Immature natural killer cell (primary cell): ENCODE data around the gene HEATR3. TPM values are rescaled to one million over a fixed set of nuclear protein-coding genes. Genes with fewer than 3 reads are reported as not detected.

Experiments
- DNase-seq, 3 donors: peaks; one replicate each; pipeline ENCODE4 v3.0.0; 2022; ENCODE audit warnings: mixed read lengths in 1 of 3
- H3K27ac Mint-ChIP-seq, 6 donors: one replicate each; pipeline ENCODE4 v1.8.0; 2020; ENCODE audit warnings: mixed read lengths in 6 of 6, mild to moderate bottlenecking in 5 of 6, inconsistent platforms in 4 of 6, moderate library complexity in 3 of 6
- H3K27me3 Mint-ChIP-seq, 3 donors: one replicate each; pipeline ENCODE4 v1.8.0; 2020 to 2021; ENCODE audit warnings: low read depth in 3 of 3, mild to moderate bottlenecking in 3 of 3, mixed read lengths in 3 of 3, moderate library complexity in 3 of 3, inconsistent platforms in 1 of 3
- H3K36me3 Mint-ChIP-seq, 3 donors: one replicate each; pipeline ENCODE4 v1.8.0; 2020; ENCODE audit warnings: mixed read lengths in 3 of 3, inconsistent platforms in 2 of 3, mild to moderate bottlenecking in 2 of 3
- H3K4me1 Mint-ChIP-seq, 2 donors: one replicate each; pipeline ENCODE4 v1.8.0; 2020; ENCODE audit warnings: inconsistent platforms in 2 of 2, mild to moderate bottlenecking in 2 of 2, mixed read lengths in 2 of 2, moderate library complexity in 1 of 2
- H3K4me3 Mint-ChIP-seq, 5 donors: one replicate each; pipeline ENCODE4 v1.8.0; 2020; ENCODE audit warnings: mild to moderate bottlenecking in 5 of 5, mixed read lengths in 5 of 5, inconsistent platforms in 3 of 5, moderate library complexity in 3 of 5
- H3K9me3 Mint-ChIP-seq, 6 donors: one replicate each; pipeline ENCODE4 v1.8.0; 2020; ENCODE audit warnings: mild to moderate bottlenecking in 6 of 6, mixed read lengths in 6 of 6, inconsistent platforms in 4 of 6, moderate library complexity in 3 of 6
- polyA plus RNA-seq, 3 donors: library from polyadenylated mRNA; unstranded; fragments of 300-500 nt; fragmentation: Illumina TruSeq; gene quantifications; one replicate each; pipeline ENCODE4 v1.2.3, GENCODE V29; 2021

HEATR3 gene
- polyA plus RNA-seq, 3 donors from 2014 or later, result 3.2 to 8.5 (median 3.8) TPM

GRCh38 chr16:50038756-50039529 is 26.8 kb upstream of the HEATR3 start:
- Mint-ChIP-seq H3K4me1 (peaks cover 16 to 20% of the 10 kb centered on the region in 2 donors), H3K27ac (peak overlapping the region; percentile 66 to 86 (median 72)), H3K27me3 (peaks cover 2 to 6% (median 3%) of the 10 kb centered on the region in 3 donors), H3K9me3 (no peaks in the 10 kb centered on the region), H3K4me3 (peak overlapping the region in 2 of 5 donors; percentile 24 to 40), H3K36me3 (peaks cover 4 to 17% (median 7%) of the 10 kb centered on the region in 3 donors)
- DNase-seq, result no peak

- no peaks in the 10 kb centered on the region for H3K9me3 Mint-ChIP-seq
- H3K27me3 Mint-ChIP-seq, result peaks cover 2 to 6% (median 3%) of the 10 kb centered on the region in 3 donors
- no peak for DNase-seq
- peak overlapping the region in 1 of 6 donors; percentile 14 for H3K27ac Mint-ChIP-seq
- no peak overlapping the region for H3K4me3 Mint-ChIP-seq
- H3K36me3 Mint-ChIP-seq, result peaks cover 0 to 13% (median 3%) of the 10 kb centered on the region in 3 donors
- peaks cover 16 to 20% of the 10 kb centered on the region in 2 donors for H3K4me1 Mint-ChIP-seq
These were observed 25.8 kb upstream of the HEATR3 start for GRCh38 chr16:50040018-50040417.

- Mint-ChIP-seq H3K36me3 (peaks cover 0 to 13% (median 3%) of the 10 kb centered on the region in 3 donors), H3K27me3 (peaks cover 3 to 9% (median 4%) of the 10 kb centered on the region in 3 donors), H3K4me3 (no peak overlapping the region), H3K27ac (no peak overlapping the region), H3K4me1 (peaks cover 16 to 20% of the 10 kb centered on the region in 2 donors), H3K9me3 (no peaks in the 10 kb centered on the region)
- no peak for DNase-seq
These were observed 25.1 kb upstream of the HEATR3 start for GRCh38 chr16:50040710-50041109.

- peaks cover 6 to 10% (median 6%) of the 10 kb centered on the region in 3 donors for H3K27me3 Mint-ChIP-seq
- peaks cover 0 to 3% (median under 1%) of the 10 kb centered on the region in 3 donors for H3K36me3 Mint-ChIP-seq
- no peak overlapping the region for H3K27ac Mint-ChIP-seq
- H3K9me3 Mint-ChIP-seq, result no peaks in the 10 kb centered on the region
- no peak overlapping the region for H3K4me3 Mint-ChIP-seq
- peaks cover 9 to 10% of the 10 kb centered on the region in 2 donors for H3K4me1 Mint-ChIP-seq
- DNase-seq, result no peak
These were observed 22.4 kb upstream of the HEATR3 start for GRCh38 chr16:50043358-50043757.

- H3K9me3 Mint-ChIP-seq, result no peaks in the 10 kb centered on the region
- H3K36me3 Mint-ChIP-seq, result no peaks in the 10 kb centered on the region
- no peak for DNase-seq
- no peaks in the 10 kb centered on the region for H3K4me1 Mint-ChIP-seq
- H3K4me3 Mint-ChIP-seq, result no peak overlapping the region
- H3K27ac Mint-ChIP-seq, result no peak overlapping the region
- H3K27me3 Mint-ChIP-seq, result peaks cover 6 to 10% (median 6%) of the 10 kb centered on the region in 3 donors
These were observed 20.4 kb upstream of the HEATR3 start for GRCh38 chr16:50045412-50045811.

GRCh38 chr16:50046853-50047252 is 18.9 kb upstream of the HEATR3 start:
- Mint-ChIP-seq H3K9me3 (peaks cover 0 to 4% (median 0%) of the 10 kb centered on the region in 6 donors), H3K36me3 (no peaks in the 10 kb centered on the region), H3K27ac (no peak overlapping the region), H3K4me3 (no peak overlapping the region), H3K27me3 (peaks cover 6 to 21% (median 11%) of the 10 kb centered on the region in 3 donors), H3K4me1 (no peaks in the 10 kb centered on the region)
- no peak for DNase-seq

- peaks cover 0 to 4% (median 0%) of the 10 kb centered on the region in 6 donors for H3K9me3 Mint-ChIP-seq
- no peak for DNase-seq
- peaks cover 6 to 24% (median 10%) of the 10 kb centered on the region in 3 donors for H3K27me3 Mint-ChIP-seq
- H3K27ac Mint-ChIP-seq, result no peak overlapping the region
- no peak overlapping the region for H3K4me3 Mint-ChIP-seq
- H3K36me3 Mint-ChIP-seq, result no peaks in the 10 kb centered on the region
- H3K4me1 Mint-ChIP-seq, result no peaks in the 10 kb centered on the region
These were observed 17.9 kb upstream of the HEATR3 start for GRCh38 chr16:50047864-50048263.

- no peak overlapping the region for H3K27ac Mint-ChIP-seq
These were observed 15.0 kb upstream of the HEATR3 start for GRCh38 chr16:50050802-50051201.

GRCh38 chr16:50056226-50056625 is 9.5 kb upstream of the HEATR3 start:
- H3K27me3 Mint-ChIP-seq, result peaks cover 0 to 15% (median 5%) of the 10 kb centered on the region in 3 donors
- peaks cover 2 to 24% (median 13%) of the 10 kb centered on the region in 6 donors for H3K9me3 Mint-ChIP-seq
- no peak overlapping the region for H3K4me3 Mint-ChIP-seq
- no peaks in the 10 kb centered on the region for H3K4me1 Mint-ChIP-seq
- H3K27ac Mint-ChIP-seq, result no peak overlapping the region
- peaks cover 4 to 5% (median 4%) of the 10 kb centered on the region in 3 donors for H3K36me3 Mint-ChIP-seq
- no peak for DNase-seq

More at GRCh38 chr16:50050802-50051201, 15.0 kb upstream of the HEATR3 start:
- no peak for DNase-seq
- H3K4me3 Mint-ChIP-seq, result no peak overlapping the region
- no peaks in the 10 kb centered on the region for H3K36me3 Mint-ChIP-seq
- H3K4me1 Mint-ChIP-seq, result no peaks in the 10 kb centered on the region
- peaks cover 0 to 9% (median 3%) of the 10 kb centered on the region in 6 donors for H3K9me3 Mint-ChIP-seq
- H3K27me3 Mint-ChIP-seq, result peaks cover 1 to 18% (median 8%) of the 10 kb centered on the region in 3 donors

GRCh38 chr16:50058091-50058771 is 7.5 kb upstream of the HEATR3 start:
- Mint-ChIP-seq H3K36me3 (peaks cover 4 to 5% (median 4%) of the 10 kb centered on the region in 3 donors), H3K27ac (no peak overlapping the region), H3K4me3 (no peak overlapping the region), H3K9me3 (peaks cover 2 to 24% (median 12%) of the 10 kb centered on the region in 6 donors), H3K27me3 (peaks cover 0 to 5% (median 0%) of the 10 kb centered on the region in 3 donors), H3K4me1 (no peaks in the 10 kb centered on the region)
- DNase-seq, result no peak

GRCh38 chr16:50059111-50059510 is 6.7 kb upstream of the HEATR3 start:
- no peak overlapping the region for H3K4me3 Mint-ChIP-seq
- peaks cover 2 to 24% (median 12%) of the 10 kb centered on the region in 6 donors for H3K9me3 Mint-ChIP-seq
- H3K27ac Mint-ChIP-seq, result no peak overlapping the region
- H3K4me1 Mint-ChIP-seq, result no peaks in the 10 kb centered on the region
- peaks cover 4 to 5% (median 4%) of the 10 kb centered on the region in 3 donors for H3K36me3 Mint-ChIP-seq
- DNase-seq, result no peak
- peaks cover 0 to 5% (median 0%) of the 10 kb centered on the region in 3 donors for H3K27me3 Mint-ChIP-seq

GRCh38 chr16:50059669-50060068 is 6.1 kb upstream of the HEATR3 start:
- peaks cover 2 to 24% (median 12%) of the 10 kb centered on the region in 6 donors for H3K9me3 Mint-ChIP-seq
- no peak overlapping the region for H3K27ac Mint-ChIP-seq
- H3K36me3 Mint-ChIP-seq, result peaks cover 4 to 5% (median 4%) of the 10 kb centered on the region in 3 donors
- peaks cover 0 to 5% (median 0%) of the 10 kb centered on the region in 3 donors for H3K27me3 Mint-ChIP-seq
- DNase-seq, result no peak
- no peak overlapping the region for H3K4me3 Mint-ChIP-seq
- no peaks in the 10 kb centered on the region for H3K4me1 Mint-ChIP-seq

GRCh38 chr16:50061326-50061725 is 4.4 kb upstream of the HEATR3 start:
- Mint-ChIP-seq H3K9me3 (peaks cover 3 to 13% (median 6%) of the 10 kb centered on the region in 6 donors), H3K4me3 (no peak overlapping the region), H3K4me1 (peaks cover 7 to 12% of the 10 kb centered on the region in 2 donors), H3K36me3 (peaks cover 2% of the 10 kb centered on the region in 3 donors), H3K27ac (no peak overlapping the region), H3K27me3 (peaks cover 4 to 7% (median 5%) of the 10 kb centered on the region in 3 donors)
- DNase-seq, result no peak

GRCh38 chr16:50065241-50065623 is 538 bp upstream of the HEATR3 start:
- Mint-ChIP-seq H3K9me3 (peaks cover 0 to 3% (median 0%) of the 10 kb centered on the region in 6 donors), H3K27me3 (peaks cover 4 to 12% (median 10%) of the 10 kb centered on the region in 3 donors), H3K27ac (peak overlapping the region; percentile 67 to 92 (median 90)), H3K4me1 (peaks cover 29 to 44% of the 10 kb centered on the region in 2 donors), H3K4me3 (peak overlapping the region; percentile 82 to 91 (median 84)), H3K36me3 (peaks cover 4 to 10% (median 8%) of the 10 kb centered on the region in 3 donors)
- DNase-seq, result no peak
